Epithelial cell of esophagus (primary cell): ENCODE measurements around the gene PLCD3.
A peak's percentile ranks its signal among the peaks of the same experiment; 100 is the strongest.

Experiments used
- DNase-seq: peaks from one replicate; pipeline ENCODE4 v3.0.0; 2010; ENCODE audit warnings: low read depth
- H3K4me3 ChIP-seq: 2 replicates; pipeline ENCODE4 v1.5.1; 2011; ENCODE audit warnings: mild to moderate bottlenecking, low read length, control low read depth
- TF ChIP-seq, protein P1 (sequence below): IDR thresholded peaks from 2 replicates; pipeline ENCODE4 v1.5.1; 2011; ENCODE audit warnings: low read depth, mild to moderate bottlenecking, low read length, control low read depth, inconsistent platforms; ENCODE audit not compliant: insufficient read depth; ENCODE audit errors: missing control alignments

The PLCD3 gene

DNA sequence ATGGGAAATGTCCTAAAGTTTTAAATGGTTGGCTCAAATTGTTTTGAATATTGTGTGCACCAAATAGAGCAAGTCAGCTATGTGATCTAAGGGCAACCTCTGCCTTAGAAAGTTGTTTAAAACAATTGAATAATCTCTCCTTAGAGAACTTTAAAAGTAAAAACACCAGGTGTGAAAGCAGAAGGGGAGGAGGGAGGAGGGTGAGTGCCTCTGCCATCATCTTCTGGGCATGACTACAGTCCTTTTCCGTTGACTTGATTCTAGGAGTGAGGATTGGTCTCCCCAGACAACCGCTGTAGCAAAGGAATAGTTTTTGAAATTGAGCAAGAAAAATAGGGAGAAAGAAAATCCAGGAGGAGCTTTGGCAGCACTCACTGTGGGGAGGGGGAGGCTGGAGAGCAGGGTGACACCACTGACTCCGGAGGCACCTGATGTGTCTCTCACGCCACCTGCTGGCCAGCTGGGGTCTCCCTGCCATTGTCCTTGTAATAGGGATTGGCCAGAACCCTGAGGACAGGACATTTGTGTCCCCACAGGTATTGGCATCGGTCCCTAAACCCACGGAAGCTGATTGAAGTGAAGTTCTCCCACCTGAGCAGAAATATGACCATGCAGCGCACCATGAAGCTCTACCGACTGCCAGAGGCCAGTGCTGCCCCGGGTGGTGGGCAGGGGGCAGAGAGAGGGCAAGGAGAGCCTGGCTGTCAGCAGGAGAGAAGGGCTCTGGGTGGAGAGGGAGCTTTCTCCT lies 33.3 kb downstream of the PLCD3 start:
- TF ChIP-seq, protein P1, sequence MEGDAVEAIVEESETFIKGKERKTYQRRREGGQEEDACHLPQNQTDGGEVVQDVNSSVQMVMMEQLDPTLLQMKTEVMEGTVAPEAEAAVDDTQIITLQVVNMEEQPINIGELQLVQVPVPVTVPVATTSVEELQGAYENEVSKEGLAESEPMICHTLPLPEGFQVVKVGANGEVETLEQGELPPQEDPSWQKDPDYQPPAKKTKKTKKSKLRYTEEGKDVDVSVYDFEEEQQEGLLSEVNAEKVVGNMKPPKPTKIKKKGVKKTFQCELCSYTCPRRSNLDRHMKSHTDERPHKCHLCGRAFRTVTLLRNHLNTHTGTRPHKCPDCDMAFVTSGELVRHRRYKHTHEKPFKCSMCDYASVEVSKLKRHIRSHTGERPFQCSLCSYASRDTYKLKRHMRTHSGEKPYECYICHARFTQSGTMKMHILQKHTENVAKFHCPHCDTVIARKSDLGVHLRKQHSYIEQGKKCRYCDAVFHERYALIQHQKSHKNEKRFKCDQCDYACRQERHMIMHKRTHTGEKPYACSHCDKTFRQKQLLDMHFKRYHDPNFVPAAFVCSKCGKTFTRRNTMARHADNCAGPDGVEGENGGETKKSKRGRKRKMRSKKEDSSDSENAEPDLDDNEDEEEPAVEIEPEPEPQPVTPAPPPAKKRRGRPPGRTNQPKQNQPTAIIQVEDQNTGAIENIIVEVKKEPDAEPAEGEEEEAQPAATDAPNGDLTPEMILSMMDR: peak; percentile 90
- peak; percentile 84 for DNase-seq
- H3K4me3 ChIP-seq: no peak overlapping the region

DNA sequence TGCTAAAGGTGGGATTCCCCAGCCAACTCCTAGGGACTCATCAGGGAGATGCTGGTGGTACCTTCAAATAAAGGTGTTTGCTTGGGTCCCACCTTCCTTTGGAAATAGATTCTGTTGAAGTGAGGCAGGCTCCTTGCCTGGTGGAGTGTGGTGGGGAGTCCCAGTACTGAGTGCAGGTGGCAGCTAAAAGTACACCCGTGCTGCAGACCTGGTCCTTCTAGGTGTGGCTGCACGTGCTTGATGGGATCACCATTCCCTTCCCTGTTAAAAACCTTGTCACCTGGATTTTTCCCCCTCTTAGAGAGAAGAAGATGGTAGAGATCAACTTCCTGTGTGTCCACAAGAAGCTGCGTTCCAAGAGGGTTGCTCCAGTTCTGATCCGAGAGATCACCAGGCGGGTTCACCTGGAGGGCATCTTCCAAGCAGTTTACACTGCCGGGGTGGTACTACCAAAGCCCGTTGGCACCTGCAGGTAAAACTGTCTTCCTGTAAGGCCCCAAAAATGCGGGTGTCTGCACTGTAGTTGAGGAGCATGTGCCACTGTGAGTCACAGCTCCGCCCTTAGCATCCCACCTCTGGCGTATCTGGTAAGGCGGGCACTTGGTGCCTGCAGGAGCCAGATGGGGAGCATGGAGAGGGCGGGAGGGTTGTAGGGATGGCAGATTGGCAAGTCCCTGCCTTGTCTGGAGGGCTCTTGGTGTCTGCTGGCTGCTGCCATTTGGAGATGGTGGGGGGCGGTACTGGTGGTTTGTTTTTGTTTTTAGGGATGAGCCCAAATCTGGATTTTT lies 34.0 kb downstream of the PLCD3 start:
- TF ChIP-seq, protein P1: no peak
- no peak overlapping the region for H3K4me3 ChIP-seq
- DNase-seq: peak; percentile 25

DNA sequence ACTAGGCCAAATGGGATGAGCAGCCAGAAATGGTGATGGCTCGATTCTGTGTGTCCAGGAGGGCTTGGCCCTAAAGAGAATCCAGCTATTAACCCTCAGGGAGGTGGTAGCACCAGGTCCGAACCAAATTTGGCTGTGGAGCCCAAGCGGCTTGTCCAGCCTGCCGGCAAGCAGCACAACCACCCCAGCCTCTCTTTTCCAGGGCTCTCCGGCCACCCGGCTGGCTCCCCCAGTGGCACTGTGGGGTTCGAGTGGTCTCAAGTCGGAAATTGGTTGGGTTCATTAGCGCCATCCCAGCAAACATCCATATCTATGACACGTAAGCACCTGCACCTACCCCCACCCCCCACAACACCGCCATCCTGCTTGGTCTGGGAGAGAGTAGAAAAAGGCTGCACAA lies 35.4 kb downstream of the PLCD3 start:
- no peak overlapping the region for H3K4me3 ChIP-seq
- TF ChIP-seq, protein P1: no peak
- no peak for DNase-seq

DNA sequence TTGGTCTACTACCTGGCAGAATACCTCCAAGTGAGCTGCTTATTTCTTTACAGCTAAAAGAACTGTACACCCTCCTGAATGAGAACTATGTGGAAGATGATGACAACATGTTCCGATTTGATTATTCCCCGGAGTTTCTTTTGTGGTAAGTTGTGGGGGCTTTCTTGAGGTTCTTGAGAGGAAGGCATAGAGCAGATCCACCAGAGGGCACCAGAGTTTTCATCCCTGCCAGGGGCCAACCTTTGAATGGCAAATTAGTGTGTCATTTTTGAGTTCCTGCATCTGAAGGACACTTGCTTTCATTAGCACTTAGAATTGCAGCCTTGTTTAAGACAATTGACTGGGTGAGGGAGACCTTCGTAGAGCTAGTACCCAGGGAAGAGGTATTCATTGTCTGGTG lies 36.2 kb downstream of the PLCD3 start:
- TF ChIP-seq, protein P1: peak; percentile 65

DNA sequence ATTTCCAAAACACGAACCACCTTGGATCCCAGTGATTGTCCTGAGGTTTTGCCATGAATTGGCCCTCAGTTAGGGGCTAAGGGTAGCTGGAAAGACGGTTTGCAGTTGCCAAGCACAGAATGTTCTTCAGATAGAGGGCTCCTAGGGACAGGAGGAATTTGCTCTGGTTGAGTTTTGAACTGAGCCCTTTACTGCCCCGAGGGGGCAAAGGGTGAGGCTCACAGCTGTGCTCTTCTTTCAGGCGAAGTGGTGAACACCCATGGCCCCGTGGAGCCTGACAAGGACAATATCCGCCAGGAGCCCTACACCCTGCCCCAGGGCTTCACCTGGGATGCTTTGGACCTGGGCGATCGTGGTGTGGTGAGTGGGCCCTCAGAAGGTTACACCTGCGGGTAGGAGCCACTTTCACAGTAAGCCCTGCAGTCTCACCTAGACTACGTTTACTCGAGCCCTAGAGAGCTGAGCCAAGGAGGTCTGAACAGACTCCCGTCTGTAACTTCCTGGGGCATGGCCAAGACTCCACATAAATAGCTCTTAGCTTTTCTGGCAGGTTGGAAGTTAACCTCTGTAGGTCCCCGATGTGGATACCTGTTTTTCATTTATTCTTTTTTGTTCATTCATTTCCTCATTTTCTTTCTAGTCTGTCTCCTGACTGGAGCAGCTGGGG lies 38.7 kb downstream of the PLCD3 start:
- TF ChIP-seq, protein P1: no peak
- DNase-seq: no peak
- H3K4me3 ChIP-seq: no peak overlapping the region

More for the DNA sequence above, 36.2 kb downstream of the PLCD3 start:
- peak; percentile 56 for DNase-seq
- no peak overlapping the region for H3K4me3 ChIP-seq

DNA sequence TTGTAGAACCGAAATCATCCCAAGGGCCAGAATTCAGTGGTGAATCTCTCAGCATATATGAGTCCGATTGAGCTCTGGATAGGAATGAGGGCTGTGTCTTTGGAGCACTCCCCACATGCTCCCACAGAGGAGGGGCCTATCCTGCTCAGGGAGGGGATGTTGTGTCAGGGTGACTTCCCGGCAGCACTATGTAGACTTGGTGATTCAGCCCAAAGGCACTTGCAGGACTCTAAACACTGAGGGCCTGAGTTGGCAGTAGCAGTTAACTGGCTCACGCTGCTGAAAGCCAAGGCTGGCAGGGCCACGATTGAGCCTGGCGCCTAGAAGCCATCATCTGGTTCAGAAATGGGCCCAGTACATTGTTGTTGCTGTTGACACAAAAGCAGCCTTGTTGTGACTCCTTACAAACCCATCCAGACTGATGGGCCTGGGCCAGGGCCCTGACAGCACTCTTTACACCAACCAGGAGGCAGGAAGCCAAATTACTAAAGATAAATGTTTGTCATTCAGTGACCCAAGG lies 39.3 kb downstream of the PLCD3 start:
- no peak overlapping the region for H3K4me3 ChIP-seq
- TF ChIP-seq, protein P1: no peak
- DNase-seq: peak; percentile 97
